Measurements from ENCODE around the gene SMPD3.

DNA sequence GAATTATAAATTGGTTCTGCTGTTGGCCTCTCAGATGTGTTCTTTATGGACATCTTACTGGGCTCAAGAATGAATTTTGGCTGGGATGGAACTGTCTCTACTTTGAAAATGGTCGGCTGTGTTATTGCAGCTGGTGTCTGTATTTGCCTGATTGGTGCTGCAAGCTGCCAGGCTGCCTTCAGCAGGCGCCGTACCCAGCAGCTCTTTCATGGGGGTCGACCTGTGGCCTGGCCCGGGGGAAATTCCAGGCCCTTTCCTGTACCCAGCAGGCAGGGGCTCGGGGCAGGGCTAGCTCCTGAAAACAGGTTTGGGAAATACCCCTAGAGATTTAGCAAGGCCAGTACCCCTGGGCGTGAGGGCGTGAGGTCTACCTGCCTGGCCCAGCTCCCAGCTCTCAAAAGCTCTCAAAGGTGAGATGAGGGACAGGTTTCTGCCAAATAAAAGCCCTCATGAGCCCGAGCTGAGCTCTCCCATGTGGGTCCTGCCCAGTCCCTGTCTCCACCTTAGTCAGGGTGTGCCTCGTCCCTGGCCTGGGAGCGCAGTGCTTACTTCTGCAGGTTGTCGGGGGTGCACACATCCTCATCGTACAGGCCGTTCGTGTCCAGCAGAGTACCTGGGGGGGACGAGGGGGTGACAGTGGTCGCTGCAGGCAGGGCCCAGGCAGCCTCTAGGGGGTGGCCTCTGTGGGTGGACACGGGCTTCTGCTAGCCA lies 85.2 kb downstream of the SMPD3 start:
- TF ChIP-seq POLR2A (IDR thresholded peaks at IDR 0.05), result no peak
- TF ChIP-seq EP300 (IDR thresholded peaks at IDR 0.05), result no peak

Measured in sigmoid colon (tissue), 4 donors.